Activated CD4-positive, alpha-beta T cell treated with anti-CD3 and anti-CD28 coated beads for 36 hours (primary cell): ENCODE measurements around the gene CEP162. TPM values are rescaled to one million over a fixed set of nuclear protein-coding genes. Genes with fewer than 3 reads are reported as not detected.
"Not testable (repeated sequence)": the region's sequence is repeated elsewhere in the genome, so short reads cannot be mapped to it uniquely, and the experiment has no call there.

ENCODE experiments used
- ATAC-seq: fragments of 200-7000 bp; cut with Tn5 transposase; one replicate; pipeline ENCODE4 v1.10.0; 2021; ENCODE audit warnings: mild to moderate bottlenecking, moderate library complexity
- CTCF ChIA-PET: fragments of 350-600 bp; sonication (Branson Sonifier 250); formaldehyde crosslinking; loops from one replicate; lab custom pipeline; 2021; ENCODE audit warnings: antibody characterized with exemption; lab: Charles Lee
- POLR2A ChIA-PET: fragments of 350-600 bp; sonication (Branson Sonifier 250); formaldehyde crosslinking; loops from one replicate; lab custom pipeline; 2021; ENCODE audit warnings: antibody characterized with exemption, inconsistent platforms; lab: Charles Lee
- DNase-seq: peaks from one replicate; pipeline ENCODE4 v3.0.0-alpha.2; 2020
- H3K27ac Mint-ChIP-seq: one replicate; pipeline ENCODE4 v1.8.0; 2021; ENCODE audit warnings: mixed read lengths
- H3K27me3 Mint-ChIP-seq: one replicate; pipeline ENCODE4 v1.8.0; 2021; ENCODE audit warnings: mixed read lengths
- H3K36me3 Mint-ChIP-seq: one replicate; pipeline ENCODE4 v1.8.0; 2021; ENCODE audit warnings: low read depth, mixed read lengths
- H3K4me1 Mint-ChIP-seq: one replicate; pipeline ENCODE4 v1.8.0; 2021; ENCODE audit warnings: mixed read lengths
- H3K4me3 Mint-ChIP-seq: one replicate; pipeline ENCODE4 v1.8.0; 2021; ENCODE audit warnings: mild to moderate bottlenecking, moderate library complexity, mixed read lengths
- H3K9me3 Mint-ChIP-seq: one replicate; pipeline ENCODE4 v1.8.0; 2021; ENCODE audit warnings: low read depth, mixed read lengths
- intact Hi-C, 2 experiments: fragments of 100-400 bp; cut with DNase I in 1 of 2; cut with micrococcal nuclease in 1 of 2; formaldehyde crosslinking; loops; one replicate each; pipeline versions ENCODE4 v1.14.2 to v1.15.1; 2022 to 2024; cut with DNase I, micrococcal nuclease
- total RNA-seq, 2 experiments: library from RNA; stranded (reverse); gene quantifications; one replicate each; pipeline ENCODE4 v1.2.3, GENCODE V29; 2021

The CEP162 gene
- total RNA-seq, 2 experiments from 2014 or later, result 7.2 to 7.3 TPM

- H3K27ac Mint-ChIP-seq, ATAC-seq, H3K27me3 Mint-ChIP-seq, H3K4me1 Mint-ChIP-seq, intact Hi-C loops, POLR2A ChIA-PET, DNase-seq, H3K4me3 Mint-ChIP-seq, H3K9me3 Mint-ChIP-seq: not testable (repeated sequence)
- CTCF ChIA-PET, result interaction anchor here (0.7 kb wide), 1 partner anchor 1023 kb away, joined by 3 read pairs; no protein-coding TSS in a partner anchor
- H3K36me3 Mint-ChIP-seq, result peaks cover 39% of the 10 kb centered on the region
These were observed 38.1 kb downstream of the CEP162 start for GRCh38 chr6:84189356-84189755.

GRCh38 chr6:84183430-84183829 is 44.0 kb downstream of the CEP162 start:
- POLR2A ChIA-PET, result no interaction called here
- Mint-ChIP-seq H3K4me3 (no peak overlapping the region), H3K27me3 (no peaks in the 10 kb centered on the region), H3K4me1 (no peaks in the 10 kb centered on the region), H3K9me3 (peaks cover 2% of the 10 kb centered on the region), H3K27ac (no peak overlapping the region), H3K36me3 (peaks cover 31% of the 10 kb centered on the region)
- ATAC-seq (no peak), DNase-seq (no peak)
- CTCF ChIA-PET, result no interaction called here
- intact Hi-C loops, result no loop called here

- Mint-ChIP-seq H3K27me3 (no peaks in the 10 kb centered on the region), H3K9me3 (peaks cover 2% of the 10 kb centered on the region), H3K4me1 (no peaks in the 10 kb centered on the region), H3K36me3 (peaks cover 28% of the 10 kb centered on the region), H3K27ac (no peak overlapping the region), H3K4me3 (no peak overlapping the region)
- intact Hi-C loops, result no loop called here
- CTCF ChIA-PET, result no interaction called here
- ATAC-seq (no peak), DNase-seq (no peak)
- POLR2A ChIA-PET, result no interaction called here
These were observed 45.4 kb downstream of the CEP162 start for GRCh38 chr6:84182001-84182400.

GRCh38 chr6:84177241-84177640 is 50.2 kb downstream of the CEP162 start:
- H3K9me3 Mint-ChIP-seq, result peaks cover 4% of the 10 kb centered on the region
- no peak overlapping the region for H3K27ac Mint-ChIP-seq
- H3K36me3 Mint-ChIP-seq, result peaks cover 40% of the 10 kb centered on the region
- ChIA-PET CTCF (no interaction called here), POLR2A (no interaction called here)
- no peaks in the 10 kb centered on the region for H3K4me1 Mint-ChIP-seq
- H3K4me3 Mint-ChIP-seq, result no peak overlapping the region
- DNase-seq, result no peak
- intact Hi-C loops, result no loop called here
- H3K27me3 Mint-ChIP-seq, result no peaks in the 10 kb centered on the region
- no peak for ATAC-seq

GRCh38 chr6:84172574-84172973 is 54.9 kb downstream of the CEP162 start:
- POLR2A ChIA-PET, result no interaction called here
- intact Hi-C loops, result no loop called here
- CTCF ChIA-PET, result no interaction called here

GRCh38 chr6:84172080-84172479 is 55.4 kb downstream of the CEP162 start:
- intact Hi-C loops, result no loop called here
- peaks cover 24% of the 10 kb centered on the region for H3K36me3 Mint-ChIP-seq
- no peak overlapping the region for H3K27ac Mint-ChIP-seq
- no peak overlapping the region for H3K4me3 Mint-ChIP-seq
- no peaks in the 10 kb centered on the region for H3K4me1 Mint-ChIP-seq
- DNase-seq (no peak), ATAC-seq (no peak)
- H3K27me3 Mint-ChIP-seq, result no peaks in the 10 kb centered on the region
- H3K9me3 Mint-ChIP-seq, result peaks cover 2% of the 10 kb centered on the region
- ChIA-PET POLR2A (no interaction called here), CTCF (interaction anchor here (0.9 kb wide), 1 partner anchor 11 kb away, joined by 3 read pairs; no protein-coding TSS in a partner anchor)

More at GRCh38 chr6:84172574-84172973, 54.9 kb downstream of the CEP162 start:
- peaks cover 22% of the 10 kb centered on the region for H3K36me3 Mint-ChIP-seq
- H3K27me3 Mint-ChIP-seq, result no peaks in the 10 kb centered on the region
- ATAC-seq, result no peak
- H3K27ac Mint-ChIP-seq, result no peak overlapping the region
- DNase-seq, result no peak
- H3K4me3 Mint-ChIP-seq, result no peak overlapping the region
- H3K4me1 Mint-ChIP-seq, result no peaks in the 10 kb centered on the region
- peaks cover 2% of the 10 kb centered on the region for H3K9me3 Mint-ChIP-seq

- ATAC-seq (no peak), DNase-seq (no peak)
- Mint-ChIP-seq H3K27me3 (no peaks in the 10 kb centered on the region), H3K36me3 (peaks cover 32% of the 10 kb centered on the region), H3K27ac (no peak overlapping the region), H3K4me3 (no peak overlapping the region), H3K4me1 (no peaks in the 10 kb centered on the region), H3K9me3 (no peaks in the 10 kb centered on the region)
- CTCF ChIA-PET, result no interaction called here
- intact Hi-C loops, result no loop called here
- POLR2A ChIA-PET, result no interaction called here
These were observed 60.0 kb downstream of the CEP162 start for GRCh38 chr6:84167457-84167856.

- Mint-ChIP-seq H3K9me3 (no peaks in the 10 kb centered on the region), H3K27me3 (no peaks in the 10 kb centered on the region), H3K27ac (no peak overlapping the region), H3K36me3 (peaks cover 34% of the 10 kb centered on the region), H3K4me1 (no peaks in the 10 kb centered on the region), H3K4me3 (no peak overlapping the region)
- ChIA-PET POLR2A (no interaction called here), CTCF (no interaction called here)
- DNase-seq (no peak), ATAC-seq (no peak)
- intact Hi-C loops, result no loop called here
These were observed 61.0 kb downstream of the CEP162 start for GRCh38 chr6:84166395-84166794.

GRCh38 chr6:84164328-84164727 is 63.1 kb downstream of the CEP162 start:
- H3K4me3 Mint-ChIP-seq, CTCF ChIA-PET, H3K27me3 Mint-ChIP-seq, H3K27ac Mint-ChIP-seq, POLR2A ChIA-PET, ATAC-seq, H3K9me3 Mint-ChIP-seq, H3K4me1 Mint-ChIP-seq, intact Hi-C loops, DNase-seq: not testable (repeated sequence)
- peaks cover 34% of the 10 kb centered on the region for H3K36me3 Mint-ChIP-seq

GRCh38 chr6:84161190-84161589 is 66.3 kb downstream of the CEP162 start:
- ChIA-PET POLR2A (interaction anchor here (0.8 kb wide), 1 partner anchor 54 kb away, joined by 8 read pairs; no protein-coding TSS in a partner anchor), CTCF (interaction anchor here (0.7 to 1.0 kb wide), 2 partner anchors 11 to 14 kb away, joined by 3 to 4 read pairs; no protein-coding TSS in a partner anchor)
- ATAC-seq (no peak), DNase-seq (no peak)
- Mint-ChIP-seq H3K27ac (no peak overlapping the region), H3K36me3 (peaks cover 37% of the 10 kb centered on the region), H3K9me3 (no peaks in the 10 kb centered on the region), H3K4me1 (no peaks in the 10 kb centered on the region), H3K27me3 (no peaks in the 10 kb centered on the region), H3K4me3 (no peak overlapping the region)
- intact Hi-C loops, result no loop called here

GRCh38 chr6:84156306-84156705 is 71.1 kb downstream of the CEP162 start:
- POLR2A ChIA-PET, result no interaction called here
- no peaks in the 10 kb centered on the region for H3K4me1 Mint-ChIP-seq
- H3K9me3 Mint-ChIP-seq, result no peaks in the 10 kb centered on the region
- DNase-seq (no peak), ATAC-seq (no peak)
- CTCF ChIA-PET, result no interaction called here
- H3K27ac Mint-ChIP-seq, result no peak overlapping the region
- H3K27me3 Mint-ChIP-seq, result no peaks in the 10 kb centered on the region
- intact Hi-C loops, result no loop called here
- H3K4me3 Mint-ChIP-seq, result no peak overlapping the region
- peaks cover 46% of the 10 kb centered on the region for H3K36me3 Mint-ChIP-seq

- H3K27me3 Mint-ChIP-seq, result no peaks in the 10 kb centered on the region
- no peak for ATAC-seq
- peaks cover 43% of the 10 kb centered on the region for H3K36me3 Mint-ChIP-seq
These were observed 75.8 kb downstream of the CEP162 start for GRCh38 chr6:84151669-84152068.

More at GRCh38 chr6:84151669-84152068, 75.8 kb downstream of the CEP162 start:
- ChIA-PET POLR2A (no interaction called here), CTCF (interaction anchor here (0.6 to 0.7 kb wide), 2 partner anchors 1086 to 1913 kb away, joined by 3 to 4 read pairs; partner anchors contain the start of gene UBE3D)
- DNase-seq, result no peak
- Mint-ChIP-seq H3K4me3 (no peak overlapping the region), H3K27ac (no peak overlapping the region), H3K4me1 (peaks cover 3% of the 10 kb centered on the region), H3K9me3 (no peaks in the 10 kb centered on the region)
- intact Hi-C loops, result no loop called here
